HG03558 (cell line): ENCODE data around the gene CBLN3.

ENCODE experiments used
- ATAC-seq: cut with Tn5 transposase; IDR thresholded peaks from one replicate; pipeline ENCODE4 v1.9.1; 2021; ENCODE audit warnings: moderate number of reproducible peaks; ENCODE audit not compliant: unreplicated experiment; ENCODE audit errors: extremely low read depth

CBLN3 gene

GRCh38 chr14:24407608-24408325, 21.7 kb downstream of the CBLN3 start:
- ATAC-seq = no peak

GRCh38 chr14:24406416-24406815, 23.1 kb downstream of the CBLN3 start:
- no peak for ATAC-seq

- no peak for ATAC-seq
Measured at GRCh38 chr14:24404814-24405213, 24.7 kb downstream of the CBLN3 start.

- no peak for ATAC-seq
Measured at GRCh38 chr14:24403294-24403998, 26.0 kb downstream of the CBLN3 start.

- ATAC-seq = no peak
Measured at GRCh38 chr14:24401810-24402702, 27.4 kb downstream of the CBLN3 start.

- no peak for ATAC-seq
Measured at GRCh38 chr14:24399999-24400718, 29.3 kb downstream of the CBLN3 start.

- no peak for ATAC-seq
Measured at GRCh38 chr14:24399447-24399822, 30.0 kb downstream of the CBLN3 start.

- ATAC-seq = no peak
Measured at GRCh38 chr14:24398653-24399446, 30.6 kb downstream of the CBLN3 start, which contains the start of gene NYNRIN. TSS of gene NYNRIN (plus strand) at chr14:24399003. CDS start at chr14:24399247, 244 bp downstream.

- no peak for ATAC-seq
Measured at GRCh38 chr14:24398293-24398652, 31.2 kb downstream of the CBLN3 start.

GRCh38 chr14:24397639-24398292, 31.7 kb downstream of the CBLN3 start:
- ATAC-seq = no peak

GRCh38 chr14:24395609-24396582, 33.6 kb downstream of the CBLN3 start:
- no peak for ATAC-seq

- ATAC-seq = no peak
Measured at GRCh38 chr14:24394275-24394674, 35.2 kb downstream of the CBLN3 start.

GRCh38 chr14:24392325-24393091, 37.0 kb downstream of the CBLN3 start:
- ATAC-seq = no peak

- ATAC-seq = no peak
Measured at GRCh38 chr14:24390701-24391468, 38.6 kb downstream of the CBLN3 start.

- ATAC-seq = no peak
Measured at GRCh38 chr14:24389226-24389848, 40.1 kb downstream of the CBLN3 start.
